NCI-H2196 (cell line): Measurements from ENCODE around the gene CHD8.
"Not testable (repeated sequence)": the region's sequence is repeated elsewhere in the genome, so short reads cannot be mapped to it uniquely, and the experiment has no call there.

Experiments
- DNase-seq: peaks from one replicate; lab custom pipeline; 2025; ENCODE audit not compliant: unreplicated experiment; lab: John Stamatoyannopoulos, UW

Gene CHD8, protein sequence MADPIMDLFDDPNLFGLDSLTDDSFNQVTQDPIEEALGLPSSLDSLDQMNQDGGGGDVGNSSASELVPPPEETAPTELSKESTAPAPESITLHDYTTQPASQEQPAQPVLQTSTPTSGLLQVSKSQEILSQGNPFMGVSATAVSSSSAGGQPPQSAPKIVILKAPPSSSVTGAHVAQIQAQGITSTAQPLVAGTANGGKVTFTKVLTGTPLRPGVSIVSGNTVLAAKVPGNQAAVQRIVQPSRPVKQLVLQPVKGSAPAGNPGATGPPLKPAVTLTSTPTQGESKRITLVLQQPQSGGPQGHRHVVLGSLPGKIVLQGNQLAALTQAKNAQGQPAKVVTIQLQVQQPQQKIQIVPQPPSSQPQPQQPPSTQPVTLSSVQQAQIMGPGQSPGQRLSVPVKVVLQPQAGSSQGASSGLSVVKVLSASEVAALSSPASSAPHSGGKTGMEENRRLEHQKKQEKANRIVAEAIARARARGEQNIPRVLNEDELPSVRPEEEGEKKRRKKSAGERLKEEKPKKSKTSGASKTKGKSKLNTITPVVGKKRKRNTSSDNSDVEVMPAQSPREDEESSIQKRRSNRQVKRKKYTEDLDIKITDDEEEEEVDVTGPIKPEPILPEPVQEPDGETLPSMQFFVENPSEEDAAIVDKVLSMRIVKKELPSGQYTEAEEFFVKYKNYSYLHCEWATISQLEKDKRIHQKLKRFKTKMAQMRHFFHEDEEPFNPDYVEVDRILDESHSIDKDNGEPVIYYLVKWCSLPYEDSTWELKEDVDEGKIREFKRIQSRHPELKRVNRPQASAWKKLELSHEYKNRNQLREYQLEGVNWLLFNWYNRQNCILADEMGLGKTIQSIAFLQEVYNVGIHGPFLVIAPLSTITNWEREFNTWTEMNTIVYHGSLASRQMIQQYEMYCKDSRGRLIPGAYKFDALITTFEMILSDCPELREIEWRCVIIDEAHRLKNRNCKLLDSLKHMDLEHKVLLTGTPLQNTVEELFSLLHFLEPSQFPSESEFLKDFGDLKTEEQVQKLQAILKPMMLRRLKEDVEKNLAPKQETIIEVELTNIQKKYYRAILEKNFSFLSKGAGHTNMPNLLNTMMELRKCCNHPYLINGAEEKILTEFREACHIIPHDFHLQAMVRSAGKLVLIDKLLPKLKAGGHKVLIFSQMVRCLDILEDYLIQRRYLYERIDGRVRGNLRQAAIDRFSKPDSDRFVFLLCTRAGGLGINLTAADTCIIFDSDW (N-terminal part only)

DNA sequence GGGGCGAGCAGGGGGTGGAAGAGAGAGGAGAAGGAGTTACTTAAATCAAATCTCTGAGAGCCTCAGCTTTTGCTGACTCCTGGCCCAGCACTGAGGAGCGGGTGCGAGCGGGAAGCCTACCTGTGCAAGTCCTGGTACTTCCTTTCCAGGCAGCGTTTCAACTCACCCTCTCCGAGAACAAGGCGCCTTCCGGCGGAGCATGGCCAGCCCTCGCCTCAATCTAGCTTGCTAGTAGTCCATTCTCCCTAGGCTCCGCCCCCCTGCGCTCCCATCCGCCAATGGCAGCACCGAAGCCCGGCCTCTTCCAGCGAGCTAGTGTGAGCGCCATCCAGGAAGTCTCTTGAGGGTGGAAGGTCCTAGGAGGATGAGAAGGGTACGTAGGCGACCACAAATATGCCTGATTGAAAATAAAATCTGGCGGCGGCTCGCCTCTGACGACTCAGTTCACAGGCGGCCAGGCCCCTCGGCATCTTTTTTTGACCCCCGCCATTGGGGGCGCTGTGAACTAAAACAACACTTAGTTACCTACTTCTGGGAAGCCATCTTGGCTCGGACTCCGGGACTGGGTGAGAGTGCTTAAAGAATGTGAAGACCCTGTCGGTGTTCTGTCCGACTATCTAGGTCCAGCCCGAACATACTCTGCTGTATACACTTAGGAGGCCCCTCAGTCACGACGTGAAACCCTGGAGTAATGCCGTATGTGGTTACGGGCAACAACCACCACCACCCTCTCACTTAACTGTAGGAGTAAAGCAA is at the start of gene CHD8:
Gene CHD8, minus strand, starts transcription at position 212 of the 756 bp plus-strand sequence. CDS start 24,480 bp downstream, outside the sequence.
- DNase-seq: peak; percentile 99

DNA sequence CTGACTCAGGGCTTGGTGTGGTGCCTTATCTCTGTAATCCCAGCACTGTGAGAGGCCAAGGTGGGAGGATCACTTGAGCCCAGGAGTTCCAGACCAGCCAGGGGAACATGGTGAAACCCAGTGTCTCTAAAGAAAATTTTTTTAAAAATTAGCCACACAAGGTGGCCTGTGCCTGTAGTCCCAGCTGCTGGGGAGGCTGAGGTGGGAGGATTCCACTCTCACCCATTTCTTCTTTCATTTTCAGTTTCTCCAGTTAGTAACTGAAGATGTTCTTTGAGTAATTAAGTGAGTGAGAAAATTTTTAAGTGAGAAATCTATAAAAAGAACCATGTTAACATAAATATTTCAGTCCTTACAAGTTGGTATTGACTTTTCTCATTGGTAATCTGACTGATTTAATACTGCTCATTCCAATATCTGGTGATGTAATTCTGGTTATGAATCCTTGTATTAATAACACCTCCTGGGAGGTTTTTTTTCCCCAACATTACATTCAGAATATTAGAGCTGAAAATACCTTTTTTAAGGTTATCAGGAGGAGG is 49.2 kb upstream of the CHD8 start:
- no peak for DNase-seq

DNA sequence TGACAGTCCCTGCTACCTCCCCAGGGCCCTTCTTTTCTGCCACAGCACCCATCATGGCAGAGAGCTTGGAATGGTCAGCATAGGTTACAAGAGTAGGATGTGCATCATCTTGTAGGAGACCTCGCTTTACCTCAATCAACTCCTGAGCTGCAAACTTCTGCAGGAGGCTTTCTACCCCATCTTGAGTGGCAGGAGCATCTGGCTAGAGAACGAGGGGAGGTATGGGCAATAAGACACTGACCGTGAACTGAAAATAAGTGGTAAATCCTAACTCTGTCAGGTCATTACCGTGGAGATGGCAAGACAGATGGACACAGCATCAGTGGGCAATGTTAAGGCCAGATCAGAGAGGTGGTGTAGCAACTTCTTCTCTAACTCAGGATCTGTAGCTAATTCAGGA is 47.5 kb upstream of the CHD8 start:
- DNase-seq: no peak

DNA sequence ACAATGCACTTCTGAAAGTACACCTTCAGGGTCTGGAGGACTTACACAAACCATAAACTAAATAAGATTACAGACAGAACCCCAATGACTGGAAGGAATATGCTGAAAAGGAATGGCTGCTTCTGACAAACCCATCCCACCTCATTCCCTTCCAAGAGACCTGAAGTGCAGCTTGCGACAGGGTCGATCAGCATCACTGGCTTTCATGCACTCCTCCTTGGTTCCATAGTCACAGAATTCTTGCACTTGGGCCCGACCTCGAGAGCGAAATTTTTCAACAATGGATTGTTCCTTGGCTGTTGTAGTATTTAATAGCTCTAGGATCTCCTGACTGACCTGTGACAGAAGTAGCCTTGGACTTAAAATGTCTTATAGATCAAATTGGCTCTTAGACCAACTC is 45.6 kb upstream of the CHD8 start:
- DNase-seq: no peak

DNA sequence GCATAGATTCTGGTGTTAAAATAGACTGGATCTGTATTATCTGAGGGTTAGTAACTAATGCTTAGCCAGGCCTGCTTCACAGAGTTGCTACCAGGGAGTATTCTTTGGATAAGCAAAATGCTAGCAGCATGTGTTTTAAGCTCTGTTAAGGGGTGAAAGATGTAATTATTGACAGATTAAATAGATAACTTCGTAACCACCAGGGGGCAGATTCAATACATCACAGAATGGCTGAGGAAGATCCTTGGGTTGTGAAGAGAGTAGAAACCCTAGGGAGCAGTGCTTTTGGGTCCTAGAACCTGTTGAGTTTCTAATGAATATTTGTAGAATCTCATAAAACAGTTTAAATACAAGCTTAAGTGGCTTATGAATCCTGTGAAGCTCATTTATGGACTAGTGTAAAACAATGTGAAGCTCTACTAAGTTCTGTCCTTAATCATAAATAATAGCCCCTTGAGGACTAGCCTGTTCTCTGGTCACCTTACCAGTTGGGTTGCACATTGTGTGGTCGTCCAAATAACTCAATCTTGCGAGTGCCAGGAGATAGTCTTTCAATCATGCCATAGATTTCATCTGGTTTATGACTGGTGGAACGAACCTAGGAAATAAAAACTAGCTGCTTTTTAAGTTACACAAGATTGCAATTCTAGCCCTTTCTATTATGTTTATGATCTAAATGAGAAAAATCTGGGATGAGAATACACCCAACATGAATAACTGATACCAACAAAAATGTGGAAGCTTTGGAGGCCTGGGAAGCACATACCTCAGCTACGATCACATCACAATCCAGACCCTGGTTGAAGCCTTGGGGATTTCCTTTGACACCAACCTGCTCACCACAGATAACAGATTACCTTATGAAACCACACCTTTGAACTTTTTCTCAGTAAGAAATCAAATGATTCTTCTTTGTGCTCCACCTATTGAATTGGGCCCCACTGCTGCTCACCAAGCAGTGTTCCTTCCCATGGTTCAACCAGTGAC is 42.9 kb upstream of the CHD8 start:
- DNase-seq: peak; percentile 60

DNA sequence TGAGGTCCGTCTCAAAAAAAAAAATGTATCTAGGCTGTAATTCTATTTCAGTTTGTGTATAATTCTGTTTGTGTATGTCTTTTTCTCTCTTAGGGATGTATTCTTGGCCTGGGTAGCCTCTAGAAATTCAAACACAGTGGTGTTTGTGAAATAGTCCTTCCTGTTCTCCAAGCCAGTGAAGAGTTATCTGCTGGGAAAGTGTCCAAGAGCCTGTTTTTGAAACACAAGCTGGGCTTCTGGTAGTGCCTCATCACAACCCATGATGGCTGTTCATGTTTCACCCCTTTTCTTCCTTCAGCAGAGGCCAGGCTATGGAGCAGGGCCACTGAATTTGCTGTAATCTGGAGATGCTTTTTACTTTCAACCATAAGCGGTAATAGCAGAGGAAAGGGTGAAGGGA is 40.5 kb upstream of the CHD8 start:
- DNase-seq: peak; percentile 40

DNA sequence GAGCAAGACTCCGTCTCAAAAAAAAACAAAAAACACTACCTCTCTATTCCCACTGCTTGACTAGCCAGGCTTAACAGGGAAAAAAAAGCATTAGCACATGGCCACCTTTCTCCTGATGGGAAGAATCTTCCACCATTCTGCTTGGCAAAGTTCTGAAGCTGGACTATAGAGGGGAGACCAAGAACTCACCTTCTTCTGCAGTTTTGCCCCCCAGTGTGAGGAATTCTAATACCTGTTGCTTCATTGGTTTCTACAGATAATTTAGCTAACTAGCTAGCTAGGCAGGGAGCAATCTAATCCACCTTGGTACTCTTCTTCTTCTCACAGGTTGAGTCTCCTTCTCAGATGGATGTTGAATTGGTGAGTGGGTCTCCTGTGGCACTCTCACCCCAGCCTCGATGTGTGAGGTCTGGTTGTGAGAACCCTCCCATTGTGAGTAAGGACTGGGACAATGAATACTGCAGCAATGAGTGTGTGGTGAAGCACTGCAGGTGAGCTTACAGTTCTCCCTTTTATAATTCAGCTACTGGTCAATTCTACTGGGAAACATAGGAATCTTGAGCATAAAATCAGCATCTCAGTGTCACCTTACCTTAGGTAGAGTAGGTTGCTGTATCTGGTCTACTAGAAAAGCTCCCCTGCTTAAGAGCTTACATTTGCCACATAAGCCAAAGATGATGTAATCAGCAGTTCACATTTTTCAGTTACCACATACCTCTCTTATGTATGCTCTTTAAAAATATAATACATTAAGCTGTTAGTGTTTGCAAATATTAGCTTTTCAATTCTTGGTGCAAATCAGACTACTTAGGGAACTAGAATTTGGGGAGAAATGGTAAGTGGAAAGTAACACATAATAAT is 39.2 kb upstream of the CHD8 start:
- no peak for DNase-seq

DNA sequence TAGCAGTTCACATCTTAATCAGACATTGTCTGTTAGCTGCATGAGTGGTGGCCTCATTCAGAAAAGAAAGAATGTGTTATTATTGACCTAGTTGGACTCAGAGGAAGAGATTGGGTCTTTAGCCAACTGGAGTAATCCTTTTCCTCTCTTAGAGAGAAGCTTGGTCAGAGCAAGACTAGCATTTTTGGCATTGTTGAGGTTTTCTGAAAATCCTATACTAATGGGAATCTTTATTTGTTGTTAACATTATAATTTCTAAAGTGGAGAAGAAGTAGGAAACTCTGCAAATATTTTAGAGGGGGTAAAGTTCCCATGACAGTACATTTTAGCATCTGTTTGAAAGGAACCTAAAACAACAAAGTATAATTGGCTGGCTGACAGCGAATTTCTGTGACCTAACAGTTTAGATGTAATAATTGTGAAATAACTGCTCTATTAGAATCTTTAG is 30.7 kb upstream of the CHD8 start:
- DNase-seq: no peak

DNA sequence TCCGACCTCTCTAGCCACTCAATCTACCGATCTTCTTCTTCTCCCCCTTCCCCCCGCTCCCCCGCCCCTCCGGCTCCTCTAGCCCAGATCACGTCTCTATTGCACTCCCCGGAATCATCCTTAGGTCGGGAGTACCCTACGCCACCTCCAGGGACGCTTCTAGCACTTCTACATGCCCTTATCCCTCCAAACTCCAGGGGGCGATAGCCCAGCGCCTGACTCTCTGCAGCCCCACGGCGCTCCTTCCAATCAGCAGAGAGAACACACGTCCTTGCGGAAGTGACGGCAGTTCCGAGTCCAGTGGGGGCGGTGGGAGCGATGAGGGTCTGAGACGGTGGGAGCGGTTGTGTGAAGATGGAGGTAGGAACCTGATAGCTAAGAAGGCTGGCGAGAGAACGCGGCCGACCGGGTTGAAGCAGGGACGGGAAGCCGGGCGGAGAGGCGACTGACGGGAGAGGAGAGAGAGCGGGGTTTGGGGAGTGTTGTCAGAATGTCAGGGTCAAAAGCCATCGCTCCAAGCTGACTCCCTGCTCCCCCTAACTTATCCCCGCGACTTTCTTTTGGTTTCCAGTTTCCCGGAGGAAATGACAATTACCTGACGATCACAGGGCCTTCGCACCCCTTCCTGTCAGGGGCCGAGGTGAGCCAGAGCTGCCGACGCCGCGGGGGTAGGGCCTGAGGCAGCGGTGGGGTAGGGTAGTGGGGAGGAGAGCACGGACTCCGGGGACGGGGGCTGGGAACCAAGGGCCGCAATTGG is 21.2 kb upstream of the CHD8 start, which contains the start of the genes RAB2B and TOX4:
Gene RAB2B, minus strand, starts transcription at position 35 of the 757 bp plus-strand sequence. CDS start 87 bp downstream, outside the sequence.
Gene TOX4, plus strand, starts transcription at position 271 of the 757 bp plus-strand sequence. Its CDS starts 84 bp downstream, at position 355.
- peak; percentile 95 for DNase-seq

DNA sequence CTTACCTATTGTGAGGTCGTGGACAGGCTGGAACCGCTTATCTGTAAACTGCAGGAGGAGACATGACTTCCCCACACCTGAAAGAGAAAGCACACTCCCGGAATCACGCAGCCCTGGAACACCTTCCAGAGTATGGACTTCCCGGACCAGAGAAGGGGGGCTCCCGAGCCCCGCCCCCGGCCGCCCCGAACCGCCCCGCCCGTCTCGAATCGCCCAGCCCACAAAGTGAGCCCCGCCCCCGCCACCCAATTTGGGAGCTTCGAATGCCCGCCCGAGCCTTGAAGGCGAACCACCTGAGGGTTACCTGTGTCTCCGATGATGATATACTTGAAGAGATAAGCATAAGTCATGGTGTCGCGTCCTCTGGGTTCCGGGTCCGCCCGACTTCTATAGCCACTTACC is 20.6 kb upstream of the CHD8 start:
- peak; percentile 88 for DNase-seq

DNA sequence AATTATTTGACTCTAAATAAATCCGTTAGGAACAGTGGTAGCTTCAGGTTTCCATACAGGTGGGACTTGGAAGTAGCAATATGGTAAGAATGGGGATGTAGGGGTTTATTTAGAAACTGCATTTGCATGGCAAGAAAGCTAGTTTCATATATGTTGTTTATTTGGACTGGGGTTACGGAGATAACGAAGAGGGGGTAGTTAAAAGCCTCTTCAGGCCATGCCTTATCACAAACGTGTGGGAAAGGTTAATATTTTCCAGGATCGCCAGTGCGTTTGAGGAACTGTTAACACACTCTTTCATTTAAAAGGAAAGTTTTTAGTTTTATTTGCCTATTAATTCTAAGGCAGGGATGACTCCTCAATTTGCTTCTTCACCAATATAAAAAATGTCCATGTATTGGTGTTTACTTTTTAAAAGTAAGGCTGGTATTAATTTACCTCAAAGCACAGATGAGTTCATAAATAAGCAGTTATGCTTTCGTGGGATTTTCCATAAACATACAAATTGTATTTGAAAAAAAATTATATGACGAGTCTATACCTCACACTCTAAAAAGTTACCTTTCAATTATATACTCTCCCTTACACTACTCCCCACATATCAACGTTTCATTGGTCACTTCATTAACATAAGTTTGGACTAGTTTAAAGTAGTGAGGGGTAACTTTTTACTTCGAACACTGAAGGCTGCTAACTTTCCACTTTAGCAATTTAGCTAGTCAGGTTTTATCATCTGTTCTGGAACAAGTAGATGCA is 20.0 kb upstream of the CHD8 start:
- no peak for DNase-seq

DNA sequence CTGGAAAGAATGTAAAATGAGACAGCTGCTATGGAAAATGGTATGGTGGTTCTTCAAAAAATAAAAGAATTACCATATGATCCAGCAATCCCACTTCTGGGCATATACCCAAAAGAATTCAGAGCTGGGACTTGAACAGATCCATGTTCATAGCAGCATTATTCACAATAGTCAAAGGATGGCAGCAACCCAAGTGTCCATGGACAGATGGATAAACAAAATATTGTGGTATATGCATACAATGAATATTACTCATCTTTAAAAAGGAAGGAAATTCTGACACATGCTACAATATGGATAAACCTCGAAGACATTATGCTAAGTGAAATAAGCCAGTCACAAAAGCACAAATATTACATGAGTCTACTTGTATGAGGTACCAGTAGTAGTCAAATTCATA is 11.7 kb upstream of the CHD8 start:
- no peak for DNase-seq

DNA sequence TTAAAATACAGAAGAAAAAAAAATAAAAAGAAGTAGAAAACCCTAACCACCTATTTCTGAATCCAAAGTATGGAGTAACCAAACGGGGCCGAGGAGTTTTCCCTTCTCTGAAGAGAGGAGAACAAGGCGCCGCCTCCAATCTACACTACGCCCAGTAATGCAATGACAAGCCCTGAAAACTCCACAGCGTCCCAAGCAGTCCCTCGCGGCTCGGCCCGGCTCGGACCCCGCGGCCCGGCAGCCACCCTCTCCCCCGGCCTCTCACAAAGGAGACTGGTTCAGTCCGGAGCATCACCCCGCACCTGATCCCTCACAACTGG is 371 bp downstream of the CHD8 start:
- no peak for DNase-seq

DNA sequence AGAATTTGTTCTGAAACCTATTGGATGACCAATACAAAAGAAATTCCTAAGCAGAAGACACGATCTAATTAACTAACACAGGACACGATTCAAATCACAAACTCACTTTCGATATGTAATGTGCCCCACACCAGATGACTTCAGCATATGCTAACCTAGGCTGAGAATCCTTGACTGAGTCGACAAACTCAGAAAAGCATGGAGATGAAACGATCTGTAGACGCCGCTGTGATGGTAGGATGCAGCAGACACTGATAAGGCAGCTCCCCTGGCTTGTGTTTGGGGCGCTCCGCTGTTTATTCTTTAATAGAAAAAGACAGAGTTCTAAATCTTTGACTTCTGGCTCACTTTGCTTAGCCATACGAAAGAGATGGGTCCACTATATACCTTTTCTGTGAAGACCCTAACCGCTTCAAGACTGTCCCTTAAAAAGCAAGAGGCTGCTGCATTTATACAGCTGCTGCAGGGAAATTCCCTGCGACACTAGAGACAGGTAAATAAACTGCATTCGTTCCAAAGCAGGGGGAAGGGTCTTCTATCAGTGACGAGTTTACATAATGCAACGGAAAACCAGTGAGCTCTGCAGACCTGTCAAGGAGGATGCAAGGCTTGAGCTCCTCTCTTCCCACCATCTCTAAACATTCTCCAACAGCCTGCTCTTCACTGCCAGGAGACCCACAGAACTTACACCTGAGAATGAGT is 929 bp downstream of the CHD8 start:
- DNase-seq: no peak

DNA sequence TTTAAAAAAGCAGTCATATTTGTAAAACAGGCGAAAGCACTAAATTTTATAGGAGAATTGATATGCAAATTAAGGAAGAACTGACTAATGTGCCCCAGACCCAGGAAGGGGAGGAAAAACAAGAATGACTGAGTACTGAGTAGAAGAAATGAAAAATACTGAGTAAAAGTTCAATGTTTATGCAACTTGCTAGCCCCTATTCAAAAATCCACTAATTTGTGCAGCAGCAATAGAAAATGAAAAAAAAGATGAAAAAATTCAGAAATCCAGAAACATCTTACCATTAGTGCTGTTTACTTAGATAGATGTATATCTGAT is 6.1 kb downstream of the CHD8 start:
- no peak for DNase-seq

DNA sequence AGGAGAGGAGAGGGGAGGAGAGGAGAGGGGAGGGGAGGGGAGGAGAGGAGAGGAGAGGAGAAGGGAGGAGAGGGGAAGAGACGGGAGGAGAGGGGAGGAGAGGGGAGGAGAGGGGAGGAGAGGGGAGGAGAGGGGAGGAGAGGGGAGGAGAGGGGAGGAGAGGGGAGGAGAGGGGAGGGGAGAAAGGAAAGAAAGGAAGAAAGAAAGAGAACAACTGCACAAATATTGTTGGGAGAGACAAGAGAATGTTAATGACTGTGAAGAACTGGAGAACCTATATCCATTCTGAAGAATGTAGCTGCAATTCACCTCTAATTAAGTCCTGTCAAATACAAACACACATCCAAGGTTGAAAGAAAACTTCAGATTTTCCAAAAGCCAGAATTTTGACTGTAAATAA is 13.3 kb downstream of the CHD8 start:
- not testable (repeated sequence) for DNase-seq
